ENCODE data around the gene PTH2. TPM values are rescaled to one million over a fixed set of nuclear protein-coding genes. Genes with fewer than 3 reads are reported as not detected.

Gene PTH2, protein sequence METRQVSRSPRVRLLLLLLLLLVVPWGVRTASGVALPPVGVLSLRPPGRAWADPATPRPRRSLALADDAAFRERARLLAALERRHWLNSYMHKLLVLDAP
- not detected for polyA plus RNA-seq (2013, experiment 1 of 4)
- not detected for polyA plus RNA-seq (2013, experiment 2 of 4)
- polyA plus RNA-seq (2013, experiment 3 of 4), result not detected
- not detected for polyA plus RNA-seq (2013, experiment 4 of 4)

DNA sequence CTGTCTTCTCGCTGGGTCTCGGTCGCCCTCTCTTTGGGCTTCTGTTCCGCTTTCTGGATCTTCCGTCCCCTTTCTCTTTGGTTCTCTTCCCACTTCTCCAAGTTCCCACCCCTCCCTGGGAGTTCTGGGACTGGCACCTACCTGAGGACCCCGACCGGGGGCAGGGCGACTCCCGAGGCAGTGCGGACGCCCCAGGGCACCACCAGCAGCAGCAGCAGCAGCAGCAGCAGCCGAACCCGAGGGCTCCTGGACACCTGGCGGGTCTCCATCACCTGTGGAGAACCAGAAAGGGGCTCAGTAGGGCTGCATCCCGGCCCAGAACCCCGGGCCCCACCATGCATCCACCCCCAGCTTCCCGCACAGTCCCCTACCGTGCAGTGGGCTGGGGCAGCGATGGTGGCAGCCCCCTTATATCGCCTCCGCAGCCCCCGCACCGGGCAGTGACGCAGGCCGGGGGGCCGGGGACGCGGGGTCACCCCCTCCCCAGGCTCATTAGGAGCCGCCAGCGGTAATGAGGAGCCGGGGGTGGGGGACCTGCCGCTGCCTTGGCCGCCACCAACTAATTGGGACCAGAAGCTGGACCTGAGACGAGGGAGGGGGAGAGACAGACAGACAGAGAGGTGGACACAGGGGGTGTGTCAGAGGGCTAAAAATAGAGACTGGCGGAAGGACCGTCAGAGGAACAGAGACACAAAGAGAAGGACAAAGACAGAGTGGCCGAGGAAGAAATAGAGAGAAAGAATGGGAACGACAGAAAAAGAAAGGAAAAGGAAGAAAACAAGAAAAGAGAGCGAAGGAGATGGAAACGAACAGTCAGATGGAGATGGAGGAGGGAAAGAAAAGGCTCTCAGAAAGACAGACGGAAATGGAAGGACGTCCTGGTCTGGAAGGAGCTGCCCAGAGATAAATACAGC is at the start of gene PTH2:
Gene PTH2 (minus strand): TSS at position 371 of the 914 bp plus-strand sequence. CDS start 102 bp downstream, at position 269.
- Histone ChIP-seq H3K4me3 (ENCODE audit: insufficient read depth, low read depth, low read length) (peak within 1 kb of the TSS; percentile 24), H3K27me3 (ENCODE audit: control insufficient read depth, insufficient read depth, low read length, poor library complexity, severe bottlenecking) (peaks cover 84% of the 10 kb centered on the region), H3K4me1 (ENCODE audit: control insufficient read depth, insufficient read depth, low read length) (peaks cover 30% of the 10 kb centered on the region), H3K36me3 (ENCODE audit: control insufficient read depth, insufficient read depth, low read length) (no peaks in the 10 kb centered on the region), H3K27ac (ENCODE audit: insufficient read depth, low read depth, low read length, poor library complexity, severe bottlenecking) (no peak within 1 kb of the TSS), H3K9me3 (ENCODE audit: control insufficient read depth, low read length) (no peaks in the 10 kb centered on the region)
- WGBS, 2 experiments, result 11 to 12% methylated on average over 42 of the region's 42 CpGs

DNA sequence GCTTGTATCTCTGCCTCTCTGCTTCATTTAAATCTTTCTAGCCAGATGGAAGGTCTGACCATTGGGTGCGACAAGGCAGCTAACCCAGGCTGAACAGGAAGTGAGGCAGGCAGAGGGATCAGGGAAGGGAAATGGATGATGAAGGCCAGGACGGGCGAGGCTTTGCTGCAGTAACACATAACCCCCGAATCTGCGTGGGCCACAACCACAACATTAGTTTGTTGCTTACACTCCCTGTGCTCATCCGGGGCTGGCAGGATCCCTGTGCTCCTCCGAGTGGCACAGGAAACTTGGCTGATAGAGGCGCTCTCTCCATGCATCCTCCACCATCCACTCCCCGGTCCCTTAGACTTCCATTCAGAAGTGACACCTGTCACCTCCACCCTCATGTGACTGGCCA is 49.7 kb upstream of the PTH2 start:
- 86 to 93% methylated on average over 9 of the region's 9 CpGs for WGBS, 2 experiments
- Histone ChIP-seq H3K4me1 (ENCODE audit: control insufficient read depth, insufficient read depth, low read length) (peaks cover 6% of the 10 kb centered on the region), H3K36me3 (ENCODE audit: control insufficient read depth, insufficient read depth, low read length) (no peaks in the 10 kb centered on the region), H3K27ac (ENCODE audit: insufficient read depth, low read depth, low read length, poor library complexity, severe bottlenecking) (no peak overlapping the region), H3K27me3 (ENCODE audit: control insufficient read depth, insufficient read depth, low read length, poor library complexity, severe bottlenecking) (peaks cover 10% of the 10 kb centered on the region), H3K4me3 (ENCODE audit: insufficient read depth, low read depth, low read length) (no peak overlapping the region), H3K9me3 (ENCODE audit: control insufficient read depth, low read length) (no peaks in the 10 kb centered on the region)

DNA sequence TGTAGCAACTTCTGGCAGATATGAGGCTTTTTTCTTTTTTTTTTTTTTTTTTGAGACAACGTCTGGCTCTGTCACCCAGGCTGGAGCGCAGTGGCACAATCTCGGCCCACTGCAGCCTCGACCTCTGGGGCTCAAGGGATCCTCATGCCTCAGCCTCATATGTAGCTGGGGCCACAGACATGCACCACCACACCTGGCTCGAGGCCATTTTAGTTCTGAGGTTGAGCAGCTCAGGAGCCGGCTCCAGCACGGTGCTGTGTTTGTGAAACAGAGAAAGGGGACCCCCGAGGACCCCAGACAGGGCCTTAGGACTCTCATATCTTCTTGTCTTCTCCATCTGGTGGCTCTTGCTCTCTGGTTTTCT is 47.4 kb upstream of the PTH2 start:
- H3K4me1 ChIP-seq (ENCODE audit: control insufficient read depth, insufficient read depth, low read length), result peaks cover 6% of the 10 kb centered on the region
- H3K36me3 ChIP-seq (ENCODE audit: control insufficient read depth, insufficient read depth, low read length), result no peaks in the 10 kb centered on the region
- no peak overlapping the region for H3K27ac ChIP-seq (ENCODE audit: insufficient read depth, low read depth, low read length, poor library complexity, severe bottlenecking)
- peaks cover 10% of the 10 kb centered on the region for H3K27me3 ChIP-seq (ENCODE audit: control insufficient read depth, insufficient read depth, low read length, poor library complexity, severe bottlenecking)
- no peaks in the 10 kb centered on the region for H3K9me3 ChIP-seq (ENCODE audit: control insufficient read depth, low read length)
- 93 to 97% methylated on average over 8 of the region's 8 CpGs for WGBS, 2 experiments
- H3K4me3 ChIP-seq (ENCODE audit: insufficient read depth, low read depth, low read length), result no peak overlapping the region

DNA sequence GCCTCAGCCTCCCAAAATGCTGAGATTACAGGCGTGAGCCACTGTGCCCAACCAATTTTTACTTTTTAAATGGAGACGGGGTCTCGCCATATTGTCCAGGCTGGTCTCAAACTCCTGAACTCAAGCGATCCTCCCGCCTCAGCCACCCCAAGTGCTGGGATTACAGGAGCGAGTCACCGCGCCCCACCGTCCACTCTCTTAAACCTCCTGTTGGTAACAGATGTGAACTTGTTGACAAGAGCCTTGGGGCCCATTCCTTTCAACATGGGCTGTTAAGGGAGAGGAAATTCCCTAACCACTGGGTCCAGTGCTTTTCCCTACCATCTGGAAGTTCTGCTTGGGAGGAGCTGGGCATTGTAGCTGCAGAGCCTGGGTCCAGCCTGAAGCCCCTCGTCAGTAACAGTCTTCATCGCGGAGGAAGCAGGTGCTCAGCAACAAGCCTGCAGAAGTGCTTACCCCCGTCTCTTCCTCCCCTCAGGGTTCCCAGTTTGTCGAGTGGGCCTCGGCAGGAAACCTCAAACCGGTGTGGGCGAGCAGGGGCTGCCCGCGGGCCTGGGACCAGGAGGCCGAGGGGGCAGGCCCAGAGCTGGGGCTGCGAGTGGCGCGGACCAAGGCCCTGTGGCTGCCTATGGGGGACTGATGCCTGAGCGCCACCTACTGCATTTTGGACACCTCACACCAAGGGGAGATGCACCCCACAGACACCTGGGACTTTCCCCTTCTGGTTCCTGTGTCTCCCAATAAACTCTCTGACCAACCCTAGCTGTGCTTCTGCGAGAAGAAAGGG is 46.8 kb upstream of the PTH2 start:
- no peak overlapping the region for H3K27ac ChIP-seq (ENCODE audit: insufficient read depth, low read depth, low read length, poor library complexity, severe bottlenecking)
- peaks cover 6% of the 10 kb centered on the region for H3K4me1 ChIP-seq (ENCODE audit: control insufficient read depth, insufficient read depth, low read length)
- no peaks in the 10 kb centered on the region for H3K9me3 ChIP-seq (ENCODE audit: control insufficient read depth, low read length)
- 95% methylated on average over 25 of the region's 25 CpGs for WGBS, 2 experiments
- H3K27me3 ChIP-seq (ENCODE audit: control insufficient read depth, insufficient read depth, low read length, poor library complexity, severe bottlenecking), result peaks cover 6% of the 10 kb centered on the region
- no peak overlapping the region for H3K4me3 ChIP-seq (ENCODE audit: insufficient read depth, low read depth, low read length)
- H3K36me3 ChIP-seq (ENCODE audit: control insufficient read depth, insufficient read depth, low read length), result peaks cover 5% of the 10 kb centered on the region

DNA sequence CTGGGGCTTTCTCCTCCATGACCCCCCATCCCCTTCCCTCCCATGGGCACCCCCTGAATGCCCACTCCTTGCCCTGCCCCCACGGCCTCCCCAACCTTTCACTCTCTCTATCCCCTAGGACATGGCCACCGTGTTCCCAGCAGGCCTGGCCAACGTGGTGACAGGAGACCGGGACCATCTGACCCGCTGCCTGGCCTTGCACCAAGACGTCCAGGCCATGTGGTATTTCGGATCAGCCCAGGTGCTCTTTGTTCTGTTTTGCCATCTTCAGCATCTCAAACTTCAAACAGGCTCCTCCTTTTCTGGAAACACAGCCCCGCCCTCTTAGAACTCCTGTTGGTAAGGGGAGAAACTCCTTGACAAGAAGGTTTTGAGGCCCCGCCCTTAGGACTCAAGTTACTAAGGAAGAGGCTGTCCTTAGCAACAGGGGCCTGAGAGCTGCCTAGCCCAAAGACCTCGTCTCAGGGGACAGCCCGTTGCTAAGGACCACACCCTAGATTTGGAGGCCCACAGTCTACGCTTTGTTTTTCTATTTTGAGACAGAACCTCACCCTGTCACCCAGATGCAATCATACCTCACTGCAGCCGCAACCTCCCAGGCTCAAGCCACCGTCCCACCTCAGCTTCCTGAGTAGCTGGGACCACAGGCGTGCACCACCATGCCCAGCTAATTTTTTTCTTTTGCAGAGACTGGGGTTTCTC is 45.7 kb upstream of the PTH2 start:
- H3K4me1 ChIP-seq (ENCODE audit: control insufficient read depth, insufficient read depth, low read length), result peaks cover 6% of the 10 kb centered on the region
- H3K27ac ChIP-seq (ENCODE audit: insufficient read depth, low read depth, low read length, poor library complexity, severe bottlenecking), result no peak overlapping the region
- no peaks in the 10 kb centered on the region for H3K27me3 ChIP-seq (ENCODE audit: control insufficient read depth, insufficient read depth, low read length, poor library complexity, severe bottlenecking)
- H3K4me3 ChIP-seq (ENCODE audit: insufficient read depth, low read depth, low read length), result no peak overlapping the region
- H3K36me3 ChIP-seq (ENCODE audit: control insufficient read depth, insufficient read depth, low read length), result peaks cover 6% of the 10 kb centered on the region
- H3K9me3 ChIP-seq (ENCODE audit: control insufficient read depth, low read length), result no peaks in the 10 kb centered on the region
- WGBS, 2 experiments, result 69 to 71% methylated on average over 15 of the region's 15 CpGs

DNA sequence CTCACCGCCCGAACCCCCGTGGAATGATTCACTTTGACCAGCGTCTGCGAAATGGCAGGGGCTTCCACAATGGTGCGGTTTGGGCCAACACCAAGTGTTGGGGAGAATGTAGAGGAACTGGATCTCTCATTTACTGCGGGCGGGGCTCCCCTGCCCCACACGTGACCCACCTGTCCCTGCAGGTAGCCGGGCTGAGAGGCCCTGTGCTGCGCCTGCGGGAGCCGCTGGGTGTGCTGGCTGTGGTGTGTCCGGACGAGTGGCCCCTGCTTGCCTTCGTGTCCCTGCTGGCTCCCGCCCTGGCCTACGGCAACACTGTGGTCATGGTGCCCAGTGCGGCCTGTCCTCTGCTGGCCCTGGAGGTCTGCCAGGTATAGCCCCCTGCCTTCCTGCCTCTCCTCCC is 45.0 kb upstream of the PTH2 start:
- WGBS, 2 experiments, result 91 to 94% methylated on average over 19 of the region's 19 CpGs
- Histone ChIP-seq H3K27ac (ENCODE audit: insufficient read depth, low read depth, low read length, poor library complexity, severe bottlenecking) (no peak overlapping the region), H3K4me3 (ENCODE audit: insufficient read depth, low read depth, low read length) (no peak overlapping the region), H3K9me3 (ENCODE audit: control insufficient read depth, low read length) (no peaks in the 10 kb centered on the region), H3K4me1 (ENCODE audit: control insufficient read depth, insufficient read depth, low read length) (peaks cover 6% of the 10 kb centered on the region), H3K27me3 (ENCODE audit: control insufficient read depth, insufficient read depth, low read length, poor library complexity, severe bottlenecking) (no peaks in the 10 kb centered on the region), H3K36me3 (ENCODE audit: control insufficient read depth, insufficient read depth, low read length) (peaks cover 6% of the 10 kb centered on the region)

DNA sequence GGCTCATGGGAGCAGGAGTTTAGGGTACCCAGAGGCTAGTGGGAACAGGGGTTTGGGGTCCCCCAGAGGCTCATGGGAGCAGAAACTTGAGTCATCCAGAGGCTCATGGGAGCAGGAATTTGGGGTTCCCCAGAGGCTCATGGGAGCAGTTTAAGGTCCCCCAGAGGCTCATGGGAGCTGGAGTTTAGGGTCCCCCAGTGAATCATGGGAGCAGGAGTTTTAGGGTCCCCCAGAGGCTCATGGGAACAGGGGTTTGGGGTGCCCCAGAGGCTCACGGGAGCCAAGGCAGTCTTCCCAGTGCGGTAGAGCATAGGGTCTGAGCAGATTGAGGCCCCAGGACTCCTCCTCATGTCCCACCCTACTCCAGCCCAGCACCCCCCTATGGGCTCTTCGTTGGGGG is 42.1 kb upstream of the PTH2 start:
- Histone ChIP-seq H3K27me3 (ENCODE audit: control insufficient read depth, insufficient read depth, low read length, poor library complexity, severe bottlenecking) (no peaks in the 10 kb centered on the region), H3K4me3 (ENCODE audit: insufficient read depth, low read depth, low read length) (no peak overlapping the region), H3K36me3 (ENCODE audit: control insufficient read depth, insufficient read depth, low read length) (peaks cover 6% of the 10 kb centered on the region), H3K9me3 (ENCODE audit: control insufficient read depth, low read length) (no peaks in the 10 kb centered on the region), H3K4me1 (ENCODE audit: control insufficient read depth, insufficient read depth, low read length) (peaks cover 6% of the 10 kb centered on the region), H3K27ac (ENCODE audit: insufficient read depth, low read depth, low read length, poor library complexity, severe bottlenecking) (no peak overlapping the region)
- 95 to 96% methylated on average over 3 of the region's 3 CpGs for WGBS, 2 experiments

DNA sequence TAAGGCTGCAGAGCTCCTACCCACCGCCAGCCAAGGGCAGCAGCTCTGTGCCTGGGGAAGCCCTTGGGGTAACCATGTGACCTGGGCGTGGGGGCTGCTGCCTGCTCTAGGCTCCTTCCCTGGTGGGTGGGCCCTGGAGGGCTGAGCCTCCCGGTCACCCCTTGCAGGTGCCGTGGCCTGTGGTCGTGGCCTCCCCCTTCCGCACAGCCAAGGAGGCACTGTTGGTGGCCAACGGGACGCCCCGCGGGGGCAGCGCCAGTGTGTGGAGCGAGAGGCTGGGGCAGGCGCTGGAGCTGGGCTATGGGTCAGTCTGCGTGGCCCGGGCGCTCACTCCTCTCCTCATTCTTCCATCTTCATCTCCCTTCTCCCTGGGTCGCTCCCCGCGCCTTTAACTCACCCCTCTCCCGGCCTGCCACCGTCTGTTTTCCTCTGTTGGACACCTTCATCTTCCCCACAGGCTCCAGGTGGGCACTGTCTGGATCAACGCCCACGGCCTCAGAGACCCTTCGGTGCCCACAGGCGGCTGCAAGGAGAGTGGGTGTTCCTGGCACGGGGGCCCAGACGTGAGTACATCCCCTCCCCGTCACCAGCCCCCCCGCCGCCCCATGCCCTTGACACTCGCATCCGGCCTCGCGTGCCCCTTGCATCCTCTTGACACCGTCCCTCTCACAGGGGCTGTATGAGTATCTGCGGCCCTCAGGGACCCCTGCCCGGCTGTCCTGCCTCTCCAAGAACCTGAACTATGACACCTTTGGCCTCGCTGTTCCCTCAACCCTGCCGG is 40.9 kb upstream of the PTH2 start:
- no peak overlapping the region for H3K4me3 ChIP-seq (ENCODE audit: insufficient read depth, low read depth, low read length)

DNA sequence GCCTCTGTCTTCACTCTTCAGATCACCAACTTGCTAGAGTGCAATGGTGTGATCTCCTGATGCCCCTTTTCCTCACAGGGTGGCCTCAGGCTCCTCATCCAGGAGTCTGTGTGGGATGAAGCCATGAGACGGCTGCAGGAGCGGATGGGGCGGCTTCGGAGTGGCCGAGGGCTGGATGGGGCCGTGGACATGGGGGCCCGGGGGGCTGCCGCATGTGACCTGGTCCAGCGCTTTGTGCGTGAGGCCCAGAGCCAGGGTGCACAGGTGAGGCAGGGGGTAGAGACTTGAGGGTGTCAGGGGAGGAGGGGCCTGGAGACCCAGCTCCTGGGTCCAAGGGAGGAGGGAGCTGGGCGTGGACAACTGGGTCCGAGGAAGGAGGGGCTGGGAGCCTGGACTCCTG is 39.3 kb upstream of the PTH2 start:
- H3K36me3 ChIP-seq (ENCODE audit: control insufficient read depth, insufficient read depth, low read length), result peaks cover 17% of the 10 kb centered on the region
- H3K27me3 ChIP-seq (ENCODE audit: control insufficient read depth, insufficient read depth, low read length, poor library complexity, severe bottlenecking), result no peaks in the 10 kb centered on the region
- WGBS, 2 experiments, result 88 to 89% methylated on average over 12 of the region's 12 CpGs
- H3K27ac ChIP-seq (ENCODE audit: insufficient read depth, low read depth, low read length, poor library complexity, severe bottlenecking), result no peak overlapping the region
- H3K4me1 ChIP-seq (ENCODE audit: control insufficient read depth, insufficient read depth, low read length), result no peaks in the 10 kb centered on the region
- no peaks in the 10 kb centered on the region for H3K9me3 ChIP-seq (ENCODE audit: control insufficient read depth, low read length)
- H3K4me3 ChIP-seq (ENCODE audit: insufficient read depth, low read depth, low read length), result no peak overlapping the region

More for the DNA sequence above, 40.9 kb upstream of the PTH2 start:
- Histone ChIP-seq H3K27ac (ENCODE audit: insufficient read depth, low read depth, low read length, poor library complexity, severe bottlenecking) (no peak overlapping the region), H3K36me3 (ENCODE audit: control insufficient read depth, insufficient read depth, low read length) (peaks cover 13% of the 10 kb centered on the region), H3K9me3 (ENCODE audit: control insufficient read depth, low read length) (no peaks in the 10 kb centered on the region), H3K27me3 (ENCODE audit: control insufficient read depth, insufficient read depth, low read length, poor library complexity, severe bottlenecking) (no peaks in the 10 kb centered on the region), H3K4me1 (ENCODE audit: control insufficient read depth, insufficient read depth, low read length) (peaks cover 6% of the 10 kb centered on the region)
- 93% methylated on average over 39 of the region's 39 CpGs for WGBS, 2 experiments

All from ectodermal cell (in vitro differentiated cells).